Stimulated activated CD4-positive, alpha-beta T cell treated with anti-CD3 and anti-CD28 coated beads, TNF-alpha, amount 100 ng/mL, for 48 hours (primary cell): ENCODE results near the gene FBXO15.

Source experiments
- DNase-seq, 3 donors: peaks; one replicate each; pipeline ENCODE4 v3.0.0-alpha.2; 2020; ENCODE audit warnings: low read depth in 3 of 3

FBXO15 gene

DNA sequence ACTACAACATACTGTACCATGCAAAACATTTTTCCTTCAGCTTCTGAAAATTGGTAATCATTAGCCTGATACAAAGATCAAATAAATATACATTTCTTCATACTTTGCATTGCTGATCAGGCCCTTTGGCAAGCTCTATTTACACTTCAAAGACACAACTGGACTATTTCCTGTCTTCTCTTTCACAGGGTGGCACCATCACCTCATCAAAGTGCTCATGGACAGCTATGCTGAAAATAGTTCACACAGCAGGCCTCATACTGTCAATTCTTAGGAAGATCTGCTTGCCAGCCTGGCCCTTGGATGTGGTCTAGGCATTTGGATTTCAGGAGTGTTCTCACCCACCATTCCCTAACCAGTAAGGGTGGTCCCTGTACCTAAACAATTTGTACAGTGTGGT lies 33.9 kb downstream of the FBXO15 start:
- DNase-seq, result no peak

- DNase-seq, result no peak
Measured at GRCh38 chr18:74110976-74111375, 36.7 kb downstream of the FBXO15 start.

DNA sequence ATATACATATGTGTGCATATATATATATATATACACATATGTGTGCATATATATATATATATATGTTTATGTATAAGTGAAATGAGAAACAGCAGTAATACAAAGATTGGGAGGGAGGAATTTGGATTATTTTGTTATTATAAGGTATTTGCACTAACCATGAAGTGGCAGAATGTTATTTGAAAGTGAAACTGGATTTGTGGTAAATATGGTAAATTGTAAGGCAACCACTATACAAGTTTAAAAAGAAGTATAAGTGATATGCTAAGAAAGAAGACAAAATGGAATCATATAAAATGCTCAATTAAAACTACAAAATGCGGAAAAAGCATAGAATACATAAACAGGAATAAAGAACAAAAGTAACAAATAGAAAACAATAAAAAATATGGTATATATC lies 37.5 kb downstream of the FBXO15 start:
- no peak for DNase-seq

GRCh38 chr18:74108460-74108859 lies 39.2 kb downstream of the FBXO15 start:
- DNase-seq, result no peak

DNA sequence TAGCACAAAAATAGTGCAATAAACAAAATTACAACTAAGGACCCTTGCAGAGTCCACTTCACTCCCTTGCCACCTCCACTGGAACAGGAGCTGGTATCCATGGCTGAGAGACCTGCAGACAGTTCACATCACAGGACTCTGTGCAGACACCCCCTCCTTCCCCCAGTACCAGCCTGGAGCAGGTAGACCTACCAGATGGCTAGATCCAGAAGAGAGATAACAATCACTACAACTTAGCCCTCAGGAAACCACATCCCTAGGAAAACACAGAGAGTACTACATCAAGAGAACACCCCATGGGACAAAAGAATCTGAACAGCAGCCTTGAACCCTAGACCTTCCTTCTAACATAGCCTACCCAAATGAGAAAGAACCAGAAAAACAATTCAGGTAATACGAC lies 49.8 kb downstream of the FBXO15 start:
- DNase-seq, result no peak

DNA sequence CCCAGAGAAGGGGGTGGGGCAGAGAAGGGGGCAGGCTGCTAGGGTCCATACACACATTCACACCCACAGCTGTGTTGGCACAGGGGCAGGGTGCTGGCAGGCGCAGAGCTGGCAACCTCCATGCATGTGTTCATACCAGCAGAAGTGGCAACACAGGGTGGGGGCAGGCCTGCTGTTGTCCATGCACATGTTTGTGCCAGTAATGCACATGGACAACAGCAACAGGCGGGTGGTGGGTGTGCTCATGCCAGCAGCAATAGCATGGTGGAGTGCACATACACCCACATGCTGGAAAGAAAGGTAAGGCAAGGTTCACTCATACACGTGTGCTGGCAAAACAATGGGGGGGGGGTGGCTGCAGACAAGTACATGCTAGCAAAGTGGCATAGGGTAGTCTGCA lies 54.7 kb downstream of the FBXO15 start:
- no peak for DNase-seq

DNA sequence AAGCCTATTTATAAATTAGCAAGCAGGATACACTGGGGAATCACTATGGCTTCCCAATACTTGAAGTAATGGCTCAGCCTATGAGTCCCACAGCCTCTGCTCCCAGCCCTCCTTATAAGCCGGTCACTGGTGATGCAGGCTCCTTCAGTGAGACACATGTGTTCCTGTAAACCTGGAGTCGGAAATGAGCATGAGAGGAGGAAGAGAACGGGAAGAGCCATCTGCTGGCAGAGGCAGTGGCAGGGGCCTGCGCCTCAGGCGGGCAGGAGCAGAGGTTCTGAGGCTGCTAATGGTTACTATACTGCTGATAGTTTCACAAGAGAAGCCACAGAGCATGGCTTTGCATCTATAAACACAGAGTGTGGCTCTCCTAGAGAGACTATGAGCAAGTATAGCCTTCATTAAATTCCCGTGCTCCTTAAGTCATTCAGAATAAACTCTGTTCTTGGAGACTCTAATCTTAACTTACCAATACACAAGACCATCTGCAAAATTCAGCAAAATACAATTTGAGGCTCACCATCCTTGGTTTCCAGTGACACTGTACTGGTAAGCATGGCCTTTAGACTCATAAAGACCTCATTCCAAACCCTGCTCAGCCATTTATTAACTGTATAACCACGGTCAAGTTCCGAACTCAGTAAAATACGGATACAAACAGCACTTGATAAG lies 63.3 kb downstream of the FBXO15 start:
- DNase-seq, result no peak

- DNase-seq, result no peak
Measured at GRCh38 chr18:74083557-74083952, 64.1 kb downstream of the FBXO15 start.

DNA sequence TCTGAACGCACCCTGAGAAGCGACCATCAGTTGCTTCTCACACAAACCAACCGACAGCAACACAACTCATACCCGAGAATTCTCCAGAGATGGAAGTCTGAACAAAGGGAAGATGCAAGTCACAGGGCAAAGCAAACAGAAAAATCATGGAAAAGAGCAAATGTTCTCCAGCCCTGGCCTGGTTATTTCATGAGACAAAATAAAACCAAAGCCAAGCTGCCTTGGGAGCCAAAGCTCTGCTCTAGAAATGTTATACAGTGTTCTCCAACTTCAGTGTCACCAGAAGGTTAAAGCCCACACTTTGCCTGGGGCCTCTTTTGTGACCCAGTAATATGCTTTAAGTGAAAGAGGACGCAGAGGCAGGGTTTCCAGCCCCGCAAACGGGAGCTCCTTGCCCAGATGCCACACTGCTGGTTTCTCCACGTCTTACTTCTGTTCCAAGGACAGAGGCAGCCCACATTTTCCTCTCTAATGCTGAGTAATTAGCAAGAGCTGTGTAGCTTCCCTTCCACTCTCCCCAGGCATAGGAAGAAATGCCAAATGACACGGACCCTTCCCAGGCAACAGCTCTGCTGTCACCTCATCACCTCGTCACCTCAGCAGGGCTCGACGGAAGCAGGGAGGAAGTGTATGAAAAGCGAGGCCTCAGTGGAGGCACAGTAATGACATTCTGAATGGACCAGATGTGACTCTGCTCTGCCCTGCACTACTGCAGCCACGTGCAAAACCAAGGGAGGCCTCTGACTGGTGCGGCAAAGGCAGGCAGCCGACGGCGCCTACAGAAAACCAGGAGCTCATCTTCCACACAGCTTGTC lies 64.7 kb downstream of the FBXO15 start:
- peak in 2 of 3 donors; percentile 18 to 27 for DNase-seq

DNA sequence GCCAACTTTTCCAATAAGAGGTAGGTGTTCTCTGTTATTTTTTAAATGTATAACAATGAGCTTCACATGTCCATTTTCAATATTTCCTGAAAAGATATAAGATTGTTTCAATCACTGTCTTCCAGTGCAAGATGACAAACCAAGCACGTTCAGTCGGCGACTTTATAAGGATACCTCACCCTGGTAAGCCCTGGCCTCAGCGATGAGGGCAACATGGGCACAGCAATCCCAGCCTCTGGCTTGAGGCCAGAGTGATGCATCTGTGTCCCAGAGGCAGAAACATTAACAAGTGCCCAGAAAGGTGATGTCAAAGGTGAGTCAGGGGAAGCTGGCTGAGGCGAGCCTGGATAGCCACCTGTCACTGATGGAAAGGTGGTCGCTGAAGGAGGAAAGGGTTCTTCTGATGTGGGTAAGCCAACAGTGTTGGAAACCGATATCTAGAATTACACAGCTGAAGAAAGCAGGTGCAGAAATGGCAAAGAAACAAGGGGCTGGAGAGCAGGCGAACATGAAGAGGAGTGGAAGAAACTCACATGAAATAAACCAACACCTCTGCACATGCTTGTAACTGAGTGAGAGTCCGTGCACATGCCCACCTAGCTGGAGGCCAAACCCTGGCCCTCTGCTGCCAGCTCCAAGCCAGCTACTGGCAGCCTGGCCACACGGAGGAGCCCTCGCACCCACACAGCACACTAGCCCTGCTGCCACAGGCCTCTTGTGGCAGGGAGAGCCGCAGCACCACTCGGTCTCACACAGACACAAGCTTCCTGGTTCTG lies 65.5 kb downstream of the FBXO15 start:
- peak in 2 of 3 donors; percentile 51 to 53 for DNase-seq

DNA sequence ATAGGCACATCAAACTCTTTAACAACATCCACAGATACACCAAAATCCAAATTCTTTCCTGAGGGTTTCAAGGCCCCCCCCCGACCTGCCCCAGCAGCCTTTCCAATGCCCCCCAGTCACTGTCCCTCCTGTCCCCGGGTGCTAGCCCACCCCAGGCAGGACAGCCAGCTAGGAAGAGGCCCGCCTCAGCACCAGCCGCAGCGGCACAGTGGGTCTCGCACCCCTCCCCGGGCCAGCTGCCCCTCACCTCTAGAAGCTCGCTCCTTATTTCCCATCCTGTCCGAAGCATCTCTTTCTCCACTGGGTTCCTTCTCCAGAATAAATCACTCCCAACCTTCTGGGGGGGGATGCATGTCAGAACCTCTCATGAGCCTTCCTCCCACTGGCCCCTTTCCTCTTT lies 69.4 kb downstream of the FBXO15 start:
- DNase-seq, result no peak

GRCh38 chr18:74074668-74075564 lies 72.7 kb downstream of the FBXO15 start:
- DNase-seq, result no peak

DNA sequence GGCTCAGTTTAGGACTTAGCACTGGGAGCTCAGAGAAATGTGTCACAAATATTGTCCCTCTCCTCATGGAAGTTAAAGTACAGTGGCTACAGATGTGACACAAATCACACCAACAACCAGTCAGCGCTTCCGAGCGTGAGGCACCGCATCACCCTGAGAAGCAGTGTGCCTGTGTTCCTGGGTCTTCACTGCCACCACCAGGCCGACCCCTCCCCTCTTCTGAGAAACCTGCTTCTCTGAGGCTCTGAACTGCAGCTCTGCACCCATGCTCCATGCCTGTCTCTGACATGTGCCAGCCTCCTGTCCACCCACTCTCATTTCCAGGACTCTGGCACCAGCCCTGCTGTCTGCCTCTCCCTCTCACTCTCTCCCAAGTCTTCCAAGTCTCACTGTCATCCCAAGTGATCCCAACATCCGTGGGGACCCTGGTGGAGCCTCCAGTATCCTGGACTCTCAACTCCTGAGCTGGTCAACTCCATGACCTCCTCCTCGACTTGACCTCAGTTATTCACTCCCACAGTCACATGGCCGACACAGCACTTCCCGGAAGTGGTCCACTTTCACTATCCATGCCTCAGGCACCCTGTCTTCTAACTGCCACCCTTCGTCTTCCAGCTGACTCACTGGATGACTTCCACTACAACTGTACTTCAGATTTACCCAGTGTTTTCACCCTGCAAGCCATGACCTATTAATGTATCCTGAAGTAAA lies 73.5 kb downstream of the FBXO15 start:
- no peak for DNase-seq

- DNase-seq, result no peak
Measured at GRCh38 chr18:74069178-74070050, 78.2 kb downstream of the FBXO15 start.

DNA sequence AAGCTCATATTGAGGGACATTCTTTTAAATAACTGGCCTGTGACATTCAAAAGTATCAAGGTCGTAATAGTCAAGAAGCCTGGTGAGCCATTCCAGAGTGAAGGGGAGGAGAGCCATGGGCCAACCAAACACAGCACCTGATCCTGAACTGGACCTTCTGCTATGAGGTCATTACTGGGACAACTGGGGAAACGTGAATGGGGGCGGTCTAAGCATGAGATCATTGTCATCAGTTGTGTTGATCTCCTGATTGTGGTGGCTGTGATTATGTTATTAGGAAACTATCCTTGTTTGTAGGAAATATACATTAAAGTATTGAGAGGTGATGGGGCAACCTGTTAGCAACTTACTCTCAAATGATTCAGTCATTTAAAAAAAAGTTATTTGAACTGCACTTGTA lies 79.3 kb downstream of the FBXO15 start:
- no peak for DNase-seq

GRCh38 chr18:74066018-74066417 lies 81.6 kb downstream of the FBXO15 start:
- peak in 1 of 3 donors; percentile 24 for DNase-seq

DNA sequence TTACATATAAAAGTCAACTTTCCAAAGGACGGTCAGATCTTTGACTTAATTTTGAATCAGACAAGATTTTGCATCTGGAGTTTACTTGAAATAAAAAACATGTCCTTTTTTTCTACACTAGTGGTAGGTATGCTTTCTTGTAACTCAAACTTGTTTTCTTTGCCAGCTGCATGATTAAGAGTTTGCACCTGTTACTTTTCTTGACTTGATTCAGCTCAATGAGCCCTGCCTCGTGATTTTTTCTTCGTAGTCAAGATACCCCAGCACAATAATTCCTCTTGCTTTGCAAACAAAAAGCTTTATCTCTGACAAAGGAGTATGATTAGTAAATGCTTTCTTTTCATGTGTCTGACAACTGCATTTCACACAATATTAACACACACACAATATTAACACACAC lies 82.3 kb downstream of the FBXO15 start:
- no peak for DNase-seq

- DNase-seq, result peak in 2 of 3 donors; percentile 13 to 51
Measured at GRCh38 chr18:74064510-74064909, 83.1 kb downstream of the FBXO15 start.

GRCh38 chr18:74063557-74063956 lies 84.1 kb downstream of the FBXO15 start:
- no peak for DNase-seq

- peak in 1 of 3 donors; percentile 41 for DNase-seq
Measured at GRCh38 chr18:74063023-74063422, 84.6 kb downstream of the FBXO15 start.
